ENCODE results near the gene RC3H1. TPM values are rescaled to one million over a fixed set of nuclear protein-coding genes. Genes with fewer than 3 reads are reported as not detected.
"Not testable (repeated sequence)": the region's sequence is repeated elsewhere in the genome, so short reads cannot be mapped to it uniquely, and the experiment has no call there.

Gene RC3H1
- total and polyA plus RNA-seq, 2 of the 13 experiments (the other 11 are each of a cell fraction or from before 2014, with no cell fraction given), result 11.2 to 19.6 TPM

DNA sequence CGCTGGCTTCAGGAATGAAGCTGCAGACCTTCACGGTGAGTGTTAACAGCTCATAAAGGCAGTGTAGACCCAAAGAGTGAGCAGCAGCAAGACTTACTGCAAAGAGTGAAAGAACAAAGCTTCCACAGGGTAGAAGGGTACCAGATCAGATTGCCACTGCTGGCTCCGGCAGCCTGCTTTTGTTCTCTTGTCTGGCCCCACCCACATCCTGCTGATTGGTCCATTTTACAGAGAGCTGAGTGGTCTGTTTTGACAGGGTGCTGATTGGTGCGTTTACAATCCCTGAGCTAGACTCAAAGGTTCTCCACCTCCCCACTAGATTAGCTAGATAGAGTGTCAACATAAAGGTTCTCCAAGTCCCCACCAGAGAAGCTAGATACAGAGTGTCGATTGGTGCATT, 33.6 kb upstream of the RC3H1 start:
- in situ Hi-C loops (cut with HindIII; ENCODE audit: extremely low pct_ligation_motif_present, low pct_unique_long_range_greater_than_20kb), result loop anchor here (10.0 kb wide), 1 partner anchor 59 kb away; no protein-coding TSS in a partner anchor
- H3K9ac ChIP-seq (ENCODE audit: insufficient read depth, low read depth, low read length); H3K4me1 ChIP-seq (ENCODE audit: insufficient read depth, low read length); H3K79me2 ChIP-seq (ENCODE audit: insufficient read depth, low read length); H3K36me3 ChIP-seq (replicated peaks in 1 of 2; ENCODE audit: control insufficient read depth in 1 of 2, insufficient read depth in 2 of 2, low read length in 2 of 2); FAIRE-seq; H3K4me2 ChIP-seq (ENCODE audit: low read depth, low read length); H2AFZ ChIP-seq (ENCODE audit: low read length); H3K9me3 ChIP-seq (ENCODE audit: low read length); H3K27ac ChIP-seq (ENCODE audit: extremely low read length, insufficient read depth, low read length); H3K27me3 ChIP-seq (ENCODE audit: control insufficient read depth in 1 of 2, insufficient read depth in 2 of 2, low read length in 2 of 2); ATAC-seq; DNase-seq (ENCODE audit: low spot score); H4K20me1 ChIP-seq (ENCODE audit: insufficient read depth, low read length); POLR2A ChIA-PET; H3K4me3 ChIP-seq (replicated peaks in 1 of 3; ENCODE audit: insufficient read depth in 1 of 3, low read depth in 2 of 3, low read length in 3 of 3); intact Hi-C loops (cut with micrococcal nuclease; ENCODE audit: unreplicated experiment); BruUV-seq (replicated peaks); CTCF ChIA-PET (ENCODE audit: low intra/inter-chr PET ratio, low total read pairs): not testable (repeated sequence)
- WGBS (ENCODE audit: low lambda C conversion rate), result 93% methylated on average over 3 of the region's 5 CpGs
- TF ChIP-seq NFYC (CRISPR knock-in tag; IDR thresholded peaks at IDR 0.05) (peak; percentile 11; the same call in 1 of the 2 replicates), ZMYM4 (CRISPR knock-in tag; IDR thresholded peaks at IDR 0.05) (0 out of 2 replicates have a peak, but pooled peaks have one; percentile 36), NFYB (CRISPR knock-in tag; IDR thresholded peaks at IDR 0.05) (peak; percentile 58)

DNA sequence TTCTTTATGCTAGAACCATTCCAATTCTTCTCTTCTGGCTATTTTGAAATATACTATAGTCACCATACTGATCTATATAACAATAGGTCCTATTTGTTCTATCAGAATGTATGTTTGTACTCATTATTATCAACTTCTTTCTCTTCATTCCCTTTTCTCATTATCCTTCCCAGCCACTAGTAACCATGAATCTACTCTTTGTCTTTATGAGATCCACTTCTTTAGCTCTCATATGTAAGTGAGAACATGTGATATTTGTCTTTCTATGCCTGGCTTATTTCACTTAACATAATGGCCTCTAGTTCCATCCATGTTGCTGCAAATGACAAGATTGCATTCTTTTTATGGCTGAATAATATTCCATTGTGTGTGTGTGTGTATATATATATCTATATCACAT, 31.7 kb upstream of the RC3H1 start:
- no peaks in the 10 kb centered on the region for H3K9me3 ChIP-seq (ENCODE audit: low read length)
- ChIA-PET POLR2A (no interaction called here), CTCF (ENCODE audit: low intra/inter-chr PET ratio, low total read pairs) (no interaction called here)
- no peak overlapping the region for H3K27ac ChIP-seq (ENCODE audit: extremely low read length, insufficient read depth, low read length)
- H4K20me1 ChIP-seq (ENCODE audit: insufficient read depth, low read length), result no peaks in the 10 kb centered on the region
- FAIRE-seq (no peak), ATAC-seq (no peak), DNase-seq (ENCODE audit: low spot score) (no peak)
- no peaks in the 10 kb centered on the region for H3K4me1 ChIP-seq (ENCODE audit: insufficient read depth, low read length)
- no peak for TF ChIP-seq RFX3 (CRISPR knock-in tag; IDR thresholded peaks at IDR 0.05)
- no peak for TF ChIP-seq ZFYVE20 (CRISPR knock-in tag; IDR thresholded peaks at IDR 0.05; ENCODE audit: borderline replicate concordance, low read depth)
- no peak for TF ChIP-seq ZNF441 (CRISPR knock-in tag; IDR thresholded peaks at IDR 0.05; ENCODE audit: borderline replicate concordance)
- no peak for TF ChIP-seq ZNF788 (CRISPR knock-in tag; IDR thresholded peaks at IDR 0.05; ENCODE audit: borderline replicate concordance)
- TF ChIP-seq ZNF792 (CRISPR knock-in tag; IDR thresholded peaks at IDR 0.05), result no peak
- TF ChIP-seq HNF4A (CRISPR knock-in tag; IDR thresholded peaks at IDR 0.05), result no peak
- TF ChIP-seq GABPA (IDR thresholded peaks at IDR 0.05; ENCODE audit: low read depth, low read length), result no peak
- TF ChIP-seq GABPA (CRISPR knock-in tag; IDR thresholded peaks at IDR 0.05; ENCODE audit: low read depth), result no peak
- TF ChIP-seq CHD4 (IDR thresholded peaks at IDR 0.05; ENCODE audit: borderline replicate concordance, low read length), result no peak
- TF ChIP-seq, protein P1, sequence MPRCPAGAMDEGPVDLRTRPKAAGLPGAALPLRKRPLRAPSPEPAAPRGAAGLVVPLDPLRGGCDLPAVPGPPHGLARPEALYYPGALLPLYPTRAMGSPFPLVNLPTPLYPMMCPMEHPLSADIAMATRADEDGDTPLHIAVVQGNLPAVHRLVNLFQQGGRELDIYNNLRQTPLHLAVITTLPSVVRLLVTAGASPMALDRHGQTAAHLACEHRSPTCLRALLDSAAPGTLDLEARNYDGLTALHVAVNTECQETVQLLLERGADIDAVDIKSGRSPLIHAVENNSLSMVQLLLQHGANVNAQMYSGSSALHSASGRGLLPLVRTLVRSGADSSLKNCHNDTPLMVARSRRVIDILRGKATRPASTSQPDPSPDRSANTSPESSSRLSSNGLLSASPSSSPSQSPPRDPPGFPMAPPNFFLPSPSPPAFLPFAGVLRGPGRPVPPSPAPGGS (CRISPR knock-in tag; IDR thresholded peaks at IDR 0.05), result no peak
- no peak for TF ChIP-seq ZNF34 (CRISPR knock-in tag; IDR thresholded peaks at IDR 0.05; ENCODE audit: borderline replicate concordance)
- TF ChIP-seq ZNF570 (CRISPR knock-in tag; IDR thresholded peaks at IDR 0.05; ENCODE audit: borderline replicate concordance), result no peak
- no peak for TF ChIP-seq RCOR2 (CRISPR knock-in tag; IDR thresholded peaks at IDR 0.05)
- TF ChIP-seq ZNF572 (CRISPR knock-in tag; IDR thresholded peaks at IDR 0.05), result no peak
- TF ChIP-seq ZMYM3 (CRISPR knock-in tag; IDR thresholded peaks at IDR 0.05), result no peak
- TF ChIP-seq, protein P2, sequence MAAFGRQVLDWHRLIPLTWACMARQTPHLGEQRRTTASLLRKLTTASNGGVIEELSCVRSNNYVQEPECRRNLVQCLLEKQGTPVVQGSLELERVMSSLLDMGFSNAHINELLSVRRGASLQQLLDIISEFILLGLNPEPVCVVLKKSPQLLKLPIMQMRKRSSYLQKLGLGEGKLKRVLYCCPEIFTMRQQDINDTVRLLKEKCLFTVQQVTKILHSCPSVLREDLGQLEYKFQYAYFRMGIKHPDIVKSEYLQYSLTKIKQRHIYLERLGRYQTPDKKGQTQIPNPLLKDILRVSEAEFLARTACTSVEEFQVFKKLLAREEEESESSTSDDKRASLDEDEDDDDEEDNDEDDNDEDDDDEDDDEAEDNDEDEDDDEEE (CRISPR knock-in tag; IDR thresholded peaks at IDR 0.05), result no peak
- no peak for TF ChIP-seq ZSCAN30 (CRISPR knock-in tag; IDR thresholded peaks at IDR 0.05)
- intact Hi-C loops (cut with micrococcal nuclease; ENCODE audit: unreplicated experiment) (no loop called here), in situ Hi-C loops (cut with HindIII; ENCODE audit: extremely low pct_ligation_motif_present, low pct_unique_long_range_greater_than_20kb) (loop anchor here (10.0 kb wide), 1 partner anchor 61 kb away; no protein-coding TSS in a partner anchor)
- H3K27me3 ChIP-seq (ENCODE audit: control insufficient read depth in 1 of 2, insufficient read depth in 2 of 2, low read length in 2 of 2), result peaks cover 0 to 4% of the 10 kb centered on the region in 2 experiments; a peak in 1 of 5 replicates
- no peaks in the 10 kb centered on the region for H3K79me2 ChIP-seq (ENCODE audit: insufficient read depth, low read length)
- no peak overlapping the region for H2AFZ ChIP-seq (ENCODE audit: low read length)
- H3K4me2 ChIP-seq (ENCODE audit: low read depth, low read length), result no peak overlapping the region
- no TSS peak for BruUV-seq (replicated peaks)
- H3K4me3 ChIP-seq (replicated peaks in 1 of 3; ENCODE audit: insufficient read depth in 1 of 3, low read depth in 2 of 3, low read length in 3 of 3), result no peak overlapping the region
- no peak overlapping the region for H3K9ac ChIP-seq (ENCODE audit: insufficient read depth, low read depth, low read length)
- no peaks in the 10 kb centered on the region for H3K36me3 ChIP-seq (replicated peaks in 1 of 2; ENCODE audit: control insufficient read depth in 1 of 2, insufficient read depth in 2 of 2, low read length in 2 of 2)

Data from HepG2 (cell line).